Activated CD8-positive, alpha-beta memory T cell treated with anti-CD3 and anti-CD28 coated beads, Interleukin-2, amount 50 U/mL, for 24 hours (primary cell): ENCODE results near the gene AIDA.
"Not testable (repeated sequence)": the region's sequence is repeated elsewhere in the genome, so short reads cannot be mapped to it uniquely, and the experiment has no call there.

Experiments used
- DNase-seq: peaks from one replicate; pipeline ENCODE4 v3.0.0-alpha.2; 2020; ENCODE audit errors: extremely low read depth

AIDA gene

GRCh38 chr1:222713091-222713961 lies 1.0 kb upstream of the AIDA start:
- peak; percentile 75 for DNase-seq

- DNase-seq: peak; percentile 17
Measured at GRCh38 chr1:222711319-222712252, 705 bp downstream of the AIDA start.

GRCh38 chr1:222709700-222710153 lies 2.6 kb downstream of the AIDA start:
- no peak for DNase-seq

GRCh38 chr1:222706815-222707214 lies 5.5 kb downstream of the AIDA start:
- no peak for DNase-seq

- DNase-seq: no peak
Measured at GRCh38 chr1:222704260-222704659, 8.0 kb downstream of the AIDA start.

GRCh38 chr1:222702210-222702609 lies 10.1 kb downstream of the AIDA start:
- DNase-seq: no peak

GRCh38 chr1:222697826-222698225 lies 14.5 kb downstream of the AIDA start:
- no peak for DNase-seq

GRCh38 chr1:222697203-222697602 lies 15.1 kb downstream of the AIDA start:
- no peak for DNase-seq

GRCh38 chr1:222696741-222697140 lies 15.6 kb downstream of the AIDA start:
- DNase-seq: no peak

- no peak for DNase-seq
Measured at GRCh38 chr1:222694927-222695326, 17.4 kb downstream of the AIDA start.

- DNase-seq: no peak
Measured at GRCh38 chr1:222691016-222691415, 21.3 kb downstream of the AIDA start.

GRCh38 chr1:222680080-222680479 lies 32.2 kb downstream of the AIDA start:
- no peak for DNase-seq

GRCh38 chr1:222670110-222670509 lies 42.2 kb downstream of the AIDA start:
- no peak for DNase-seq

- not testable (repeated sequence) for DNase-seq
Measured at GRCh38 chr1:222669107-222669506, 43.2 kb downstream of the AIDA start.

GRCh38 chr1:222668184-222668583 lies 44.1 kb downstream of the AIDA start:
- DNase-seq: not testable (repeated sequence)

- DNase-seq: no peak
Measured at GRCh38 chr1:222665964-222666363, 46.3 kb downstream of the AIDA start.

- no peak for DNase-seq
Measured at GRCh38 chr1:222663431-222663934, 48.8 kb downstream of the AIDA start.

- DNase-seq: no peak
Measured at GRCh38 chr1:222657899-222658298, 54.4 kb downstream of the AIDA start.

GRCh38 chr1:222656391-222657155 lies 55.7 kb downstream of the AIDA start:
- no peak for DNase-seq

- peak; percentile 54 for DNase-seq
Measured at GRCh38 chr1:222654849-222655248, 57.4 kb downstream of the AIDA start.

- no peak for DNase-seq
Measured at GRCh38 chr1:222653178-222653827, 59.0 kb downstream of the AIDA start.
